ENCODE measurements around the gene PIAS2. TPM values are rescaled to one million over a fixed set of nuclear protein-coding genes. Genes with fewer than 3 reads are reported as not detected.

Gene PIAS2
- total RNA-seq, 2 donors from 2014 or later = 16.3 to 35.2 TPM

DNA sequence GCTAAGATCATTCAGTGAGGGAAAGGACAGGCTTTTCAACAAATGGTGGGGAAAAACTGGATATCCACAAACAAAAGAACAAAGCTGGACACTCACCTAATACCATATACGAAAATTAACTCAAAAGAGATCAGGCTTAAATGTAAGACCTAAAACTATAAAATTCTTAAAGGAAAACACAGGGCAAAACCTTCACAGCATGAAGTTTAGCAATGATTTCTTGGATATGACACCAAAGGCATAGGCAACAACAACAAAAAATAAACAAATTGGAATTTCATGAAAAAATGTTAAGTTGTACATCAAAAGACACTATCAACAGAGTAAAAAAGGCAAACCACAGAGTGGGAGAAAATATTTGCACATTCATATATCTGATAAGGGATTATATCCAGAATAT is 28.3 kb downstream of the PIAS2 start:
- Histone ChIP-seq H3K27me3 (replicated peaks; ENCODE audit: insufficient read depth) (no peaks in the 10 kb centered on the region), H3K9me3 (no peaks in the 10 kb centered on the region), H3K36me3 (no peaks in the 10 kb centered on the region), H3K4me3 (no peak overlapping the region), H3K4me1 (replicated peaks) (peaks cover 7% of the 10 kb centered on the region), H3K27ac (no peak overlapping the region)
- 100% methylated on average over 1 of the region's 1 CpG for WGBS
- TF ChIP-seq POLR2A (IDR thresholded peaks at IDR 0.05) (no peak), POLR2AphosphoS5 (IDR thresholded peaks at IDR 0.05) (no peak)
- TF ChIP-seq, protein P1, sequence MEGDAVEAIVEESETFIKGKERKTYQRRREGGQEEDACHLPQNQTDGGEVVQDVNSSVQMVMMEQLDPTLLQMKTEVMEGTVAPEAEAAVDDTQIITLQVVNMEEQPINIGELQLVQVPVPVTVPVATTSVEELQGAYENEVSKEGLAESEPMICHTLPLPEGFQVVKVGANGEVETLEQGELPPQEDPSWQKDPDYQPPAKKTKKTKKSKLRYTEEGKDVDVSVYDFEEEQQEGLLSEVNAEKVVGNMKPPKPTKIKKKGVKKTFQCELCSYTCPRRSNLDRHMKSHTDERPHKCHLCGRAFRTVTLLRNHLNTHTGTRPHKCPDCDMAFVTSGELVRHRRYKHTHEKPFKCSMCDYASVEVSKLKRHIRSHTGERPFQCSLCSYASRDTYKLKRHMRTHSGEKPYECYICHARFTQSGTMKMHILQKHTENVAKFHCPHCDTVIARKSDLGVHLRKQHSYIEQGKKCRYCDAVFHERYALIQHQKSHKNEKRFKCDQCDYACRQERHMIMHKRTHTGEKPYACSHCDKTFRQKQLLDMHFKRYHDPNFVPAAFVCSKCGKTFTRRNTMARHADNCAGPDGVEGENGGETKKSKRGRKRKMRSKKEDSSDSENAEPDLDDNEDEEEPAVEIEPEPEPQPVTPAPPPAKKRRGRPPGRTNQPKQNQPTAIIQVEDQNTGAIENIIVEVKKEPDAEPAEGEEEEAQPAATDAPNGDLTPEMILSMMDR (IDR thresholded peaks at IDR 0.05) = no peak
- intact Hi-C loops (cut with DNase I) = no loop called here
- no peak for DNase-seq (ENCODE audit: low spot score)

DNA sequence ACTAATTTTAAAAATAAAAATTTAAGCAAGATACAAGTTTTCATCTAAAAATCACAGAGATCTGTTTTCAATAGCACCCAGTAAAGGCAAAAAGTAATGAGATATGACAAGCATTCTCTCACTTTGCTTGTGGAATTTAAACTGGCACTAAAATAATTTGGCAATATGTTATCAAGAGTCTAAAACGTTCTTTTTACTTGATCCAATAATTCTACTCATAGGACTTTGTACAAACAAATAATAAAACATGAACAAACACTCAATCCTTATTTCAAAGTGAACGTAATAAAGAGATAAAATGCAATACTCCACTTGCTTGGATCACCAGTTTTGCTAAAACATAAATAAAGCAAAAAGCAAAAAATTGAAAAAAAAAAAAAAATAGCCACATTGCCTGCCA is 30.4 kb downstream of the PIAS2 start:
- intact Hi-C loops (cut with DNase I) = no loop called here
- Histone ChIP-seq H3K36me3 (no peaks in the 10 kb centered on the region), H3K4me3 (no peak overlapping the region), H3K4me1 (replicated peaks) (peaks cover 7% of the 10 kb centered on the region), H3K27ac (no peak overlapping the region), H3K27me3 (replicated peaks; ENCODE audit: insufficient read depth) (no peaks in the 10 kb centered on the region), H3K9me3 (no peaks in the 10 kb centered on the region)
- DNase-seq (ENCODE audit: low spot score) = no peak
- 10% methylated on average over 2 of the region's 2 CpGs for WGBS
- TF ChIP-seq POLR2AphosphoS5 (IDR thresholded peaks at IDR 0.05) (peak; percentile 12), POLR2A (IDR thresholded peaks at IDR 0.05) (no peak)
- TF ChIP-seq, protein P1 (IDR thresholded peaks at IDR 0.05) = no peak

DNA sequence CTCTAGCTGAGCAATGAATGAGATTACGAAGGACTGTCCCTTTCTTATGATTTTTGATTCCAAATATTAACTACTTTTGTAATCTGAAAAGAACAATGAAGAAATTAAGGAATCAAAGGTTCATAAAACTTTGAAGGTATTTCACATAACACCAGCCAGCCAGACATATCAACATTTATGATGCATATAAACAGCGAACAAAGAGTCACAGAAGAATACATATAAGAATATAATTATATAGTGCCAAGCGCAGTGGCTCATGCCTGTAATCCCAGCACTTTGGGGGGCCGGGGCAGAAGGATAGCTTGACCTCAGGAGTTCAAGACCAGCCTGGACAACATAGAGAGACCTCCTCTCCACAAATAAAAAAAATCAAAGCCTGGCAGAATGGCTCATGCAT is 34.1 kb downstream of the PIAS2 start:
- peaks cover 7% of the 10 kb centered on the region for H3K4me1 ChIP-seq (replicated peaks)
- no peak overlapping the region for H3K4me3 ChIP-seq
- no peaks in the 10 kb centered on the region for H3K9me3 ChIP-seq
- no peak for DNase-seq (ENCODE audit: low spot score)
- H3K36me3 ChIP-seq = no peaks in the 10 kb centered on the region
- no peak overlapping the region for H3K27ac ChIP-seq
- 84% methylated on average over 4 of the region's 4 CpGs for WGBS
- TF ChIP-seq POLR2AphosphoS5 (IDR thresholded peaks at IDR 0.05) = no peak
- TF ChIP-seq, protein P1 (IDR thresholded peaks at IDR 0.05) = no peak
- no peak for TF ChIP-seq POLR2A (IDR thresholded peaks at IDR 0.05)
- intact Hi-C loops (cut with DNase I) = no loop called here
- no peaks in the 10 kb centered on the region for H3K27me3 ChIP-seq (replicated peaks; ENCODE audit: insufficient read depth)

DNA sequence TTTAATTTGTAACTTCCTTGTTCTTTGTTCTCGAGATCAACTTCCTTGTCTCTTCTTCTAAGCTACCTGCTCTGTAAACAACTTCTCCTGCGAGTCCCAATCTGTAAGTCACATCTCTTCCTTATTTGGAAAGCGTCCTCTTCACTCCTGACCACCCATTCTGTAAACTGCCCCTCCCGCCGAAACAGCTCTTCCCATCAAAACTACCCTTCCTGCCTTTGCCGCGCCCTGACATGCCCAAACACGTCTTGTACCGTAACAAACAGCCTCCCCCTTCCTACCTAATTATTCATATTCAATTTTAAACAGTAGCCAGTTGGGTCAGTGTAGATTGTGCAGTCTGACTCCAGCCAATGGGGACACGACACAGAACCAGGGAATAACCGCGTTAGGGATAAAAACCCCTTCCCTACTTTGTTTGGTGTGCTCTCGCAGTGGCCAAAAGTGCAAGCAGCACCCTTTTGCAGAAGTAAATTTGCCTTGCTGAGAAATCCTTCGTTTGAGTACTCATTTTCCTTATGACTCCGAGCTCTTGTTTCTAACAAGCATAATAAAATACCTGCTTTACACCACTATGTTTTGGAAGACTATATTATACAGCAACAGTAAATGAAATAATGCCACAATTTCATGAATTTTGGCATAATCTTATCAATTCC is 39.8 kb downstream of the PIAS2 start:
- intact Hi-C loops (cut with DNase I) = no loop called here
- 81% methylated on average over 15 of the region's 15 CpGs for WGBS
- Histone ChIP-seq H3K36me3 (no peaks in the 10 kb centered on the region), H3K4me1 (replicated peaks) (no peaks in the 10 kb centered on the region), H3K27me3 (replicated peaks; ENCODE audit: insufficient read depth) (no peaks in the 10 kb centered on the region), H3K27ac (peak overlapping the region; percentile 38), H3K4me3 (no peak overlapping the region), H3K9me3 (no peaks in the 10 kb centered on the region)
- TF ChIP-seq POLR2AphosphoS5 (IDR thresholded peaks at IDR 0.05) = peak; percentile 56
- TF ChIP-seq, protein P1 (IDR thresholded peaks at IDR 0.05) = no peak
- TF ChIP-seq POLR2A (IDR thresholded peaks at IDR 0.05) = no peak
- DNase-seq (ENCODE audit: low spot score) = peak; percentile 40
